SK-N-MC (cell line): ENCODE results near the gene NR1H2.

Experiments used
- EZH2 ChIP-seq: fragments of 200-600 bp; sonication (generic); IDR thresholded peaks from one replicate; pipeline ENCODE4 v1.6.1; 2017; ENCODE audit warnings: antibody characterized with exemption
- FOXP2 ChIP-seq: optimal IDR thresholded peaks from 2 replicates; pipeline ENCODE3; 2011; ENCODE audit warnings: mild to moderate bottlenecking, moderate library complexity; ENCODE audit not compliant: insufficient read depth; ENCODE audit errors: extremely low read length, control extremely low read depth
- POLR2AphosphoS5 ChIP-seq: IDR thresholded peaks from 2 replicates; pipeline ENCODE4 v1.6.1; 2012; ENCODE audit warnings: mild to moderate bottlenecking, low read depth, low read length, borderline replicate concordance

GRCh38 chr19:50430888-50431342 lies 54.7 kb downstream of the NR1H2 start:
- TF ChIP-seq EZH2 (no peak), POLR2AphosphoS5 (no peak), FOXP2 (no peak)
